ENCODE data around the gene CASP2.

CASP2 gene

GRCh38 chr7:143345428-143345900 is 57.3 kb downstream of the CASP2 start:
- H3K9me2 ChIP-seq (replicated peaks; ENCODE audit: low read depth, low read length), result no peaks in the 10 kb centered on the region
- H3K36me3 ChIP-seq (ENCODE audit: insufficient read depth, low read length), result no peaks in the 10 kb centered on the region
- H3F3A ChIP-seq (ENCODE audit: low read depth), result no peaks in the 10 kb centered on the region
- H3K79me2 ChIP-seq (ENCODE audit: insufficient read depth, low read length), result no peaks in the 10 kb centered on the region
- no peak overlapping the region for H3K4me3 ChIP-seq (ENCODE audit: low read length, poor library complexity, severe bottlenecking)
- H4K20me1 ChIP-seq (ENCODE audit: insufficient read depth, low read length, poor library complexity, severe bottlenecking), result no peaks in the 10 kb centered on the region
- no peaks in the 10 kb centered on the region for H3K9me3 ChIP-seq (ENCODE audit: insufficient read depth, low read depth, low read length)
- H3K4me2 ChIP-seq (ENCODE audit: low read depth, low read length, poor library complexity, severe bottlenecking), result no peak overlapping the region
- no peaks in the 10 kb centered on the region for H3K4me1 ChIP-seq (ENCODE audit: insufficient read depth, low read length, poor library complexity, severe bottlenecking)
- H3K9ac ChIP-seq (ENCODE audit: low read depth, low read length, poor library complexity, severe bottlenecking), result no peak overlapping the region
- H2AFZ ChIP-seq (ENCODE audit: low read length), result no peak overlapping the region; the same call in 1 of the 2 replicates
- no peaks in the 10 kb centered on the region for H3K27me3 ChIP-seq (ENCODE audit: insufficient read depth, low read length, poor library complexity, severe bottlenecking)
- TF ChIP-seq CTCF (conservative IDR thresholded peaks at IDR 0.05; ENCODE audit: low read length) (no peak), EZH2phosphoT487 (IDR thresholded peaks at IDR 0.05; ENCODE audit: borderline replicate concordance) (no peak)

GRCh38 chr7:143346018-143346417 is 57.9 kb downstream of the CASP2 start:
- Histone ChIP-seq H3K79me2 (ENCODE audit: insufficient read depth, low read length) (no peaks in the 10 kb centered on the region), H3K27me3 (ENCODE audit: insufficient read depth, low read length, poor library complexity, severe bottlenecking) (no peaks in the 10 kb centered on the region), H3K4me2 (ENCODE audit: low read depth, low read length, poor library complexity, severe bottlenecking) (no peak overlapping the region), H3K9me2 (replicated peaks; ENCODE audit: low read depth, low read length) (no peaks in the 10 kb centered on the region), H3K36me3 (ENCODE audit: insufficient read depth, low read length) (no peaks in the 10 kb centered on the region), H3K9ac (ENCODE audit: low read depth, low read length, poor library complexity, severe bottlenecking) (no peak overlapping the region), H3K4me3 (ENCODE audit: low read length, poor library complexity, severe bottlenecking) (no peak overlapping the region), H3F3A (ENCODE audit: low read depth) (no peaks in the 10 kb centered on the region), H3K9me3 (ENCODE audit: insufficient read depth, low read depth, low read length) (no peaks in the 10 kb centered on the region), H3K4me1 (ENCODE audit: insufficient read depth, low read length, poor library complexity, severe bottlenecking) (no peaks in the 10 kb centered on the region), H2AFZ (ENCODE audit: low read length) (no peak overlapping the region), H4K20me1 (ENCODE audit: insufficient read depth, low read length, poor library complexity, severe bottlenecking) (no peaks in the 10 kb centered on the region)
- no peak for TF ChIP-seq EZH2phosphoT487 (IDR thresholded peaks at IDR 0.05; ENCODE audit: borderline replicate concordance)
- TF ChIP-seq CTCF (conservative IDR thresholded peaks at IDR 0.05; ENCODE audit: low read length), result no peak; the same call in 1 of the 2 replicates

- Histone ChIP-seq H3K27me3 (ENCODE audit: insufficient read depth, low read length, poor library complexity, severe bottlenecking) (no peaks in the 10 kb centered on the region), H4K20me1 (ENCODE audit: insufficient read depth, low read length, poor library complexity, severe bottlenecking) (no peaks in the 10 kb centered on the region)
- TF ChIP-seq CTCF (conservative IDR thresholded peaks at IDR 0.05; ENCODE audit: low read length) (no peak), EZH2phosphoT487 (IDR thresholded peaks at IDR 0.05; ENCODE audit: borderline replicate concordance) (no peak)
Observed at GRCh38 chr7:143347950-143348349, 59.8 kb downstream of the CASP2 start.

More at GRCh38 chr7:143347950-143348349, 59.8 kb downstream of the CASP2 start:
- Histone ChIP-seq H2AFZ (ENCODE audit: low read length) (no peak overlapping the region), H3K4me1 (ENCODE audit: insufficient read depth, low read length, poor library complexity, severe bottlenecking) (no peaks in the 10 kb centered on the region), H3K9me3 (ENCODE audit: insufficient read depth, low read depth, low read length) (no peaks in the 10 kb centered on the region), H3K9ac (ENCODE audit: low read depth, low read length, poor library complexity, severe bottlenecking) (no peak overlapping the region), H3F3A (ENCODE audit: low read depth) (no peaks in the 10 kb centered on the region), H3K4me2 (ENCODE audit: low read depth, low read length, poor library complexity, severe bottlenecking) (no peak overlapping the region), H3K9me2 (replicated peaks; ENCODE audit: low read depth, low read length) (no peaks in the 10 kb centered on the region), H3K4me3 (ENCODE audit: low read length, poor library complexity, severe bottlenecking) (no peak overlapping the region), H3K79me2 (ENCODE audit: insufficient read depth, low read length) (no peaks in the 10 kb centered on the region), H3K36me3 (ENCODE audit: insufficient read depth, low read length) (no peaks in the 10 kb centered on the region)
